Fibroblast of mammary gland (primary cell): ENCODE results near the gene GJB5.

Source experiments
- DNase-seq: peaks from one replicate; pipeline ENCODE4 v3.0.0-alpha.2; 2010; ENCODE audit warnings: low read depth
- H3K4me3 ChIP-seq: 2 replicates; pipeline ENCODE4 v1.5.1; 2011; ENCODE audit warnings: low read depth, mild to moderate bottlenecking, low read length, moderate library complexity; ENCODE audit not compliant: control insufficient read depth
- TF ChIP-seq, protein P1 (sequence below): conservative IDR thresholded peaks from 2 replicates; pipeline ENCODE4 v1.5.1; 2011; ENCODE audit warnings: low read depth, low read length, inconsistent platforms; ENCODE audit not compliant: control insufficient read depth, insufficient read depth

GJB5 gene

GRCh38 chr1:34785231-34785874, 30.5 kb downstream of the GJB5 start:
- no peak overlapping the region for H3K4me3 ChIP-seq
- no peak for DNase-seq
- TF ChIP-seq, protein P1, sequence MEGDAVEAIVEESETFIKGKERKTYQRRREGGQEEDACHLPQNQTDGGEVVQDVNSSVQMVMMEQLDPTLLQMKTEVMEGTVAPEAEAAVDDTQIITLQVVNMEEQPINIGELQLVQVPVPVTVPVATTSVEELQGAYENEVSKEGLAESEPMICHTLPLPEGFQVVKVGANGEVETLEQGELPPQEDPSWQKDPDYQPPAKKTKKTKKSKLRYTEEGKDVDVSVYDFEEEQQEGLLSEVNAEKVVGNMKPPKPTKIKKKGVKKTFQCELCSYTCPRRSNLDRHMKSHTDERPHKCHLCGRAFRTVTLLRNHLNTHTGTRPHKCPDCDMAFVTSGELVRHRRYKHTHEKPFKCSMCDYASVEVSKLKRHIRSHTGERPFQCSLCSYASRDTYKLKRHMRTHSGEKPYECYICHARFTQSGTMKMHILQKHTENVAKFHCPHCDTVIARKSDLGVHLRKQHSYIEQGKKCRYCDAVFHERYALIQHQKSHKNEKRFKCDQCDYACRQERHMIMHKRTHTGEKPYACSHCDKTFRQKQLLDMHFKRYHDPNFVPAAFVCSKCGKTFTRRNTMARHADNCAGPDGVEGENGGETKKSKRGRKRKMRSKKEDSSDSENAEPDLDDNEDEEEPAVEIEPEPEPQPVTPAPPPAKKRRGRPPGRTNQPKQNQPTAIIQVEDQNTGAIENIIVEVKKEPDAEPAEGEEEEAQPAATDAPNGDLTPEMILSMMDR, result no peak

- TF ChIP-seq, protein P1, result no peak
- no peak for DNase-seq
- no peak overlapping the region for H3K4me3 ChIP-seq
Measured at GRCh38 chr1:34785875-34786470, 31.1 kb downstream of the GJB5 start.

GRCh38 chr1:34786521-34787325, 31.9 kb downstream of the GJB5 start:
- peak; percentile 67 for DNase-seq
- TF ChIP-seq, protein P1, result peak; percentile 92
- H3K4me3 ChIP-seq, result no peak overlapping the region

DNA sequence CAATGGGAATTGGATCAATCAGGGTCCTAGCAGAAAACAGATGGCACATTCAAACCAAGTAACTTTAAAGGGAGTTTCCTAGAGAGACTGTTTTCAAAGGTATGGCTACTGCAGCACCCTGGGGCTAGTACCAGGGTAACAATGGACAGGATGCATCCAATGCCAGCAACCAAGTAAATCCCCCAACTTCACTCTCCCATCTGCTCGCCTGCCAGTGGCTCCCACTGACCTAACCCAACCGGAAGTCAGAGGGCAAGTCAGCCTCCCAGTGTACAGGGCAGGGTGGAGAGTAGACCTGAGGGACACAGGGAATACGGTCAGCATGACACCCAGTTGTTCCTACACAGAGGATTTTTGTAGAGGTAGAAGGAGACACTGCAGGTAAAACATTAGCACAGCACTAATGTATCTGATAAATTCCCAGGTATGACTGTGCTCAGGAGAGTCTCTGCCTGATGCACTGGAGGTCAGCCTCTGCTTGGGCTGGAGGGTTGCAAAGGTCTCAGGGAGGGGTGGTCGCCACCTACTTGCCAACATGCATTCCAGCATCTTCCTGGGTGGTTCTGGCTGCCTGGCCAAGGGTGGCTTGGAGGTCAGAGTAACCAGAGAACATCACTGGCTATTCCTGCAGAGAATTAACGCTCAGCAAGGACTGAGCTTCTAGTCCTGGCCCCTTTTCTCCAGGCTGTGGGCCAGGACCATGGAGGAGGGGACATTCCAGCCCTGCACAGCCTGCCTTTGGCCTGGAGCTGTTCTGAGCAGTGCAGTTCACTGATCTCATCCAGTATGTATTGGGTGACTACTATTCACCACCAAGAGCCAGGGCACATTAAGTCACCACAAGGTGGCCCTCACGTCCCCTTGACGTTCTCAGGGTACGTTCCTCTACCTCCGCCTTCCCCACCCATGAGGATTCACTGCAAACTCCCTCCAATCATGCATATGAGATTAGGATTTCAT, 32.9 kb downstream of the GJB5 start:
- TF ChIP-seq, protein P1, result peak; percentile 13
- DNase-seq, result peak; percentile 18
- H3K4me3 ChIP-seq, result no peak overlapping the region

DNA sequence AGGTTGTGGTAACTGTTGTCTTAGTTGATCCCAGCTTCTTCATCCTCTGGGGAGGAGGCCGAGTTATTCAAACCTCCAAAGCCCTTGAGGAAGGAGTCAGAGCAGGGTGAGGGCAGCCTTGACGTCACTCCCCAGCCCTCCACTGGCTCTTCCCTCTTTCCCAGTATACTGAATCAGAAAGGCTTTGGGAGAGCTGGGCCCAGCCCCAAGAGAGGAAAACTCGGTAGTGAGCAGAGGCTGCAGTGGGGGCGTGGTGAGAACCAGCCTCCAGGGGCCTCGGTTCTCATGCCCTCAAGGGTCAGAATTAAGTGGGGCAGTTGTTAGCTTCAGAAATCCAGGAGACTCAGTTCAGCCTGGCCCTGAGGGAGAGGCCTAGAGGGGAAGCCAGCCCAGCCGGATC, 36.1 kb downstream of the GJB5 start:
- peak; percentile 38 for DNase-seq
- no peak overlapping the region for H3K4me3 ChIP-seq
- TF ChIP-seq, protein P1, result no peak

- DNase-seq, result no peak
- TF ChIP-seq, protein P1, result no peak
- H3K4me3 ChIP-seq, result no peak overlapping the region
Measured at GRCh38 chr1:34792424-34792823, 37.6 kb downstream of the GJB5 start.
